HG02588 (cell line): Measurements from ENCODE around the gene XRCC2.
"Not testable (repeated sequence)": the region's sequence is repeated elsewhere in the genome, so short reads cannot be mapped to it uniquely, and the experiment has no call there.

Experiments
- ATAC-seq: cut with Tn5 transposase; IDR thresholded peaks from one replicate; pipeline ENCODE4 v1.9.1; 2021; ENCODE audit warnings: mild to moderate bottlenecking, moderate library complexity; ENCODE audit not compliant: unreplicated experiment

Gene XRCC2

GRCh38 chr7:152666078-152666477 is 9.9 kb downstream of the XRCC2 start:
- no peak for ATAC-seq

DNA sequence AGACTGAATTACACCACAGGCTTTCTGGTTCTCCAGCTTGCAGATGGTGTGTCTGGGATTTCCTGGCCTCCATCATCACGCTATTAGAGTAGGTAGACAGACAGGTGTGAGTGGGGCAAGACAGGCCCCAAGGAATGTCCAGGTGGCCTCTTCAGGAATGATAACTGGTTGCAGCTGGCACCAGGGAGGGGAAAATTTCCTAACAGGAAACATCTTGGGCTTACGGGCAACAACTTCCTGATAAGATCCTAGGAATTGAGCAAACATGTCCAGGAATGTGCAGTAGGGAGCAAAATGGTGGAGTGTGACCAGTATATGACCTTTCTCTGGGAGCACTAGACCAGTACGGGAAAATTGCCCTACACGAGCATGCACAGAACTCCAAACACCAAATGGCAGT is 11.3 kb downstream of the XRCC2 start:
- ATAC-seq, result no peak

DNA sequence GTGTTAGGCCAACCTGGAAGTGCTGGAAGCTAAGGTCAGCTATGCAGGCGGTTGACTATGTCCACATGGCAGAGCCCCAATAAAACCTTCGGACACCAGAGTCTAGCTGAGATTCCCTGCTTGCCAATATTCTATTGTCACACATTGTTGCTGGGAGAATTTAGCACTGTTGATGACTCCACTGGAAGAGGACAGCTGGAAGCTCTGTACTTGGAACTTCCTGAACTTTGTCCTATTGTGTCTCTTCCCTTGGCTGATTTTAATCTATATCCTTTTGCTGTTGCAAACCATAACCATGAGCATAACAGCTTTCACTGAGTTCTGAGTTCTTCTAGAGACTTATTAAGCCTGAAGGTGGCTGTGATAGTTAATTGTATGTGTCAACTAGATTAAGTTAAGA is 12.0 kb downstream of the XRCC2 start:
- no peak for ATAC-seq

DNA sequence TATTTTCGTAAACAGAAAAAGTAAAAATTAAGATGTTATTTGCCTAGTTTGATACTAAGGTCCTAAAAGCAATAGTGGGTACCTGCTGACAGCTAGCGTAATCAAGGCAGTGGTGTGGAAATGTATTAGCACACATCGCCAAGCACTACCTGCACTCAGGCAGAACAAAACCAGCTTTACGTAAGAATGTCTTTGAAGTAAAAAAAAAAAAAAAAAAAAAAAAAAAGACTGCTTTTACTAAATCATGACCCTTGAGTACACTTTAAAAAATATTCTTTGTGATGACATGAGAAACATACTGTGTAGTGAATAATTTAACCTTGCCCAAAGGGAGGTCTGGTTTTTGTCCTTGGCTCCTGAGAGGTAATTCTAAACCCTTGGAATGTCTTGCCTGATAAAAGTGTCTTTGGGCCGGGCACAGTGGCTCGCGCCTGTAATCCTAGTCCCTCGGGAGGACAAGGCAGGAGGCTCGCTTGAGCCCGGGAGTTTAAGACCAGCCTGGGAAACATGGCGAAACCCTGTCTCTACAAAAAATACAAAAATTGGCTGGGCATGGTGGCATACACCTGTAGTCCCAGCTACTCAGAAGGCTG is 12.7 kb downstream of the XRCC2 start:
- no peak for ATAC-seq

DNA sequence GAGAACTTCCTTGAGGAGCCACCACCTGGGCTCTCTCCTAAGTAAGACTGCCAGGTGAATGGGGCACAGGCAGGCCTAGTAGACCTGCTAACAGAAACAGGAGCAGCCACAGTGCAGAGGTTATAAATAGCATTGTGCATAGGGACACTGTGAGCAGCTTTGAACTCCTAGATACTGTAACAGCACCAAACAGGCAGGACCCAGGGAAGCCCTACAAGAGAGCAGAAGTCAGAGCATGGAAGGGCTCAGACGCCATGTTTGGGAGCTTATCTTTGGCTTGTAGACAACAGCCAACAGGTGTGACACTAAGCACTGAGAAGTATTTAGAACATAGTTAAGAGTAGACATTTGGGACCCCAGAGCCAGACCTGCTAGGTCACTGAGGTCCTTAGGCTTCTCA is 14.5 kb downstream of the XRCC2 start:
- no peak for ATAC-seq

- ATAC-seq, result no peak
These were observed 15.9 kb downstream of the XRCC2 start for GRCh38 chr7:152660021-152660420.

DNA sequence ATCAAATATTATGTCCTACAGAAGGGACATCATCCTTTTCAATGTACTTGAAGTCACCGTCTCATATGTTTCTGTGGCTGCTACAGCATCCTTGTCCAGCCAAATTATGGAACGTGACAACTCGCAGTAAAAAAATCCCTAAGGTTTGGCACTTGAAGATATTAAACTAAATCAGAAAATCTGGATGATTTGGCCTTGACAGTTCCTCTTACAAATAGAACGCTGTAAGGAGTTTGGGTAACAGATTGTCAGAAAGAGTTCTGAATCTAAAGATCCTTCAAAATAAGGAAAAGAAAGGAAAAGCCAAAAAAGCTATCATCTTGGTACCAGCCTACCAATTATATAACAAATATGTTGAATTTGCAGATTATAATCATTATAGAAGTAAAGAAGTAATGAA is 21.0 kb downstream of the XRCC2 start:
- ATAC-seq, result no peak

DNA sequence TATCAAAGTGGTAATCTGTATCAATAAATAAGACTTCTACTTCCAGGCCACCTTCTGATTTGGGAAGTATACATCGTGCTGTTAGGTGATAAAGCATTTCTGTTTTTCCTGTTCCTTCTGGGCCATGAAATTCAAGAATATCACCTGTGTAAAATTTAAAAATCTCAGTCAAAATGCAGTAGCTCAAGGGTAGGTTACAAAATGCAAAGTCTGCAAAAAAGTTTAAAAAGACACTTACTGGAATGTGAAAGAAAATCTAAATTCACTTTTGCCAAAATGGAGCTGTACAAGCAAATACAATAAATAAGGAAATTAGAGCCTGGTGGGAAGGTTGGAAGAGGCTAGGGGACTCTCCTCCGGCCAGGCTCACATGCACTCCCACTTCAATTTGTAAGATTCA is 26.7 kb downstream of the XRCC2 start:
- ATAC-seq, result no peak

GRCh38 chr7:152647009-152647408 is 28.9 kb downstream of the XRCC2 start:
- no peak for ATAC-seq

- ATAC-seq, result not testable (repeated sequence)
These were observed 29.4 kb downstream of the XRCC2 start for GRCh38 chr7:152646579-152646978.

DNA sequence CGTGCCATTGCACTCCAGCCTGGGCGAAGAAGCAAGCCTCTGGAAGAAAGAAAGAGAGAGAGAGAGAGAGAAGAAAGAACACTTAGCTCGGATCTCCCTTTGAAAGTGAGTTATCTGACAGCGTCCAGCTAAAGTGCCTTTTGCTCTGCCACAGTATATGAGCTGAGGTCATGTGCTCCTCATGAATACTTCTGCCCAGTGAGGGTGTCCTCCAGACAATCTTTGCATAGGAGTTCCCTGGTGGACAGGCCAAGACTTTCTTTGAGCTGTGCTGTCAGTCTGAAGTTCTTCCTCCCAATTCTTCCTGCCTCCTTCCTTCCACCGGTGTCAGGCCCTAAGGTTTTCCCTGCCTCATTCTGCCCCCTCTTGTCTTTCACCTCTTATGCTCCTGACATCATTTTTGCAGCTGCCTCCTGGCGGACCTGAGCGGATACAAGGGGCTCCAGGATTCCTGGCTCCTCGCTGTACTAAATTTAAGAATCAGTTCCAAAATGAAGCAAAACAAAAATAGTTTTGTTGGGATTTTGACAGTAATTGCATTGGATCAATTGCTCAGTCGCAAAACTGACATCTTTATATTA is 31.9 kb downstream of the XRCC2 start:
- no peak for ATAC-seq

- no peak for ATAC-seq
These were observed 34.6 kb downstream of the XRCC2 start for GRCh38 chr7:152641384-152641783.

DNA sequence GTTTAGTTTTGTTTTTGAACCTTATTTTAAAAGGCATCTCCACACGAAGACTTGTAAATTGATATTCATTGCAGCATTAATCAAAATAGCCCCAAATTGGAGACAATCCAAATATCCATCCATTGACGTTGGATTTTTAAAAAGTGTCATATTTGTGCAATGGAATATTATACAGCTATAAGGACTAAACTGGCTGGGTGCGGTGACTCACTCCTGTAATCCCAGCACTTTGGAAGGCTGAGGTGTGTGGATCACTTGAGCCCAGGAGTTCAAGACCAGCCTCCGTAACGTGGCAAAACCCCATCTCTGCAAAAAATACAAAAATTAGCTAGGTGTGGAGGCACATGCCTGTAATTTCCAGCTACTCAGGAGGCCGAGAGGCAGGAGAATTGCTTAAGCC is 35.1 kb downstream of the XRCC2 start:
- no peak for ATAC-seq

- no peak for ATAC-seq
These were observed 37.9 kb downstream of the XRCC2 start for GRCh38 chr7:152637920-152638580.

DNA sequence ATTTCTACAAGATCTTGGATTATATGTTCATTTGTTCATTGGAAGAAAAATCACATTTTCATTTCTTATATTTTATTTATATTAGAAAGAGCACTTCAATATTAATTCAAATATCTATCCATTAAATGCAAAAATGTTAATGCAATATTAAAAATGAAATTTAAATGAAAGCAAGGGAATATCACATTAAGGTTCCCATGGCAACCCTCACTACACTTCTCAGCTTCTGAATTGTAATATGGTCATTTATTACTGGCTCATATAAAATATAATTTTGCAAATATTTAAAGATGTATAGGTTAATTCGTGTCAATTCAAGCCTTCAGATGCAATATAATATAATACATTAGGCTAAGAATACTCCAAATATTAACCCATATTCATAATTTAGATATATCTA is 38.8 kb downstream of the XRCC2 start:
- ATAC-seq, result no peak

- no peak for ATAC-seq
These were observed 39.5 kb downstream of the XRCC2 start for GRCh38 chr7:152636441-152636840.

DNA sequence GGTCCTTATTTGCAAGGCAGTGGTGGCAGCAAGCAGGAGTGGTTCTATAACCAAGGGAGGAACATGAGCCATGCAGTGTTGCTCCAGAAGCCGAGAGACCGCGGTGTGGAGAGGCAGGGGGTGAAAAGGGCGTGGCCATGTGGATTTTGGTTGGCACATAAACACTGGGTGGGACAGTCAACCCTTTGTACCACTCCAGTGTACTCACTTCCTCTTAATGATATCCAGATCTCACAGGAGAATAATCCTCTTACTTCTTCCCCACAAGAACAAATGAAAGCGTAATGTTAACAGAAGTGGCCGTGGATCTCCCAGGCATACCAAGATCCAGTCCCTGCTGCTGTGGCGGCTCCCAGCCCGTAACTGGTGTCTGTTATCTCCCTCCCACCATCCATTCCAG is 42.4 kb downstream of the XRCC2 start:
- no peak for ATAC-seq

DNA sequence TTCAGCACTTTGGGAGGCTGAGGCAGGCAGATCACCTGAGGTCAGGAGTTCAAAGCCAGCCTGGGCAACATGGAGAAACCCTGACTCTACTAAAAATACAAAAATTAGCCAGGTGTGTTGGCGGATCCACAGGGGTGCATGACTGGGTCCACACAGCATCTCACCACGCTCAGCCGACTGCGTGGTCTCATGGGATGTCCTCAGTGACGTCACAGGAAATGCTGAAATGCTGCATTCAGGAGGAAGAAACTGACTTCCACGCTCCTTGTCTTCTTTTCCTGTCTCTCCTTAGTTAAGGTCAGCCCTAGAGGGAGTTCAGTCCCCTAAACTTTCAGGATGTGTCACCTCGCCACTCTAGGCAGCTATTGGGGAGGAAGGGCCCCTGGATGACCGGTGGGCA is 42.9 kb downstream of the XRCC2 start:
- no peak for ATAC-seq

- not testable (repeated sequence) for ATAC-seq
These were observed 47.2 kb downstream of the XRCC2 start for GRCh38 chr7:152628772-152629171.

DNA sequence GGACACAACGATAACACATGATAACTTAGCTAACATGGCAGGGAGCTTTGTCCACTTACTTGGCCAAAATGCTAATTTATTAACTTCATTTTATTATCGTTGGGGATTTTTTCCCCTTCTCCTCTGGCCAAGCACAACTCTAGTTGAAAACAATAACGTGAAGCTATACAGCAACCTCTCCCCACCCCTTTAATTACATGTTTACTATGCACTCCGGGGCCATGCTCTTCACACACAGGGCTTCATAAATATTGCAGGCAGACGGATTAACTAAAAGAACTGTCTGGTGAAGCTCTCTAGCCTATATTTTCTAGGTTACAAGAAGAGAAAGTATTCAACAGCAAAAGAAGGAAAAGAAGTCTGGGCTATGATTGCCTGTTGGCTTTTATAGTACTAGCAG is 51.7 kb downstream of the XRCC2 start:
- ATAC-seq, result no peak

- ATAC-seq, result no peak
These were observed 54.5 kb downstream of the XRCC2 start for GRCh38 chr7:152621426-152621825.

GRCh38 chr7:152619027-152619739 is 56.8 kb downstream of the XRCC2 start:
- ATAC-seq, result no peak
